Esophagus (tissue), 2 donors: ENCODE data around the gene MAMDC4. TPM values are rescaled to one million over a fixed set of nuclear protein-coding genes. Genes with fewer than 3 reads are reported as not detected.

Experiments
- H3K27ac ChIP-seq, 2 donors: one replicate each; pipeline ENCODE4 v1.5.1; 2013; ENCODE audit warnings: low read depth in 2 of 2, mild to moderate bottlenecking in 2 of 2, inconsistent platforms in 1 of 2, low read length in 1 of 2, moderate library complexity in 1 of 2
- H3K27me3 ChIP-seq, 2 donors: one replicate each; pipeline ENCODE4 v1.6.1; 2013; ENCODE audit warnings: low read length in 2 of 2, control low read depth in 1 of 2, mild to moderate bottlenecking in 1 of 2; ENCODE audit not compliant: insufficient read depth in 2 of 2, control insufficient read depth in 1 of 2
- H3K36me3 ChIP-seq, 2 donors: one replicate each; pipeline ENCODE4 v1.6.1; 2013; ENCODE audit warnings: low read length in 1 of 2; ENCODE audit not compliant: control insufficient read depth in 2 of 2, insufficient read depth in 2 of 2
- H3K4me1 ChIP-seq, 2 donors: one replicate each; pipeline ENCODE4 v1.6.1; 2013; ENCODE audit warnings: low read length in 1 of 2; ENCODE audit not compliant: control insufficient read depth in 2 of 2, insufficient read depth in 2 of 2
- H3K4me3 ChIP-seq, 2 donors: one replicate each; pipeline ENCODE4 v1.5.1; 2013; ENCODE audit warnings: low read length in 2 of 2, mild to moderate bottlenecking in 2 of 2, low read depth in 1 of 2, moderate library complexity in 1 of 2
- H3K9me3 ChIP-seq, 2 donors: one replicate each; pipeline ENCODE4 v1.6.1; 2013; ENCODE audit warnings: mild to moderate bottlenecking in 2 of 2, low read depth in 1 of 2, low read length in 1 of 2, moderate library complexity in 1 of 2; ENCODE audit not compliant: control insufficient read depth in 2 of 2, insufficient read depth in 1 of 2
- WGBS, 2 donors: extraction: QIAGEN DNeasy Blood & Tissue Kit; methylation state at CpG; one replicate each; pipeline ENCODE4 v1.1.7; 2013; 5-methylcytosine and 5-hydroxymethylcytosine counted together
- polyA plus RNA-seq, 2 donors: library from polyadenylated mRNA; stranded (reverse); fragments of 200-250 nt; gene quantifications; one replicate each; pipeline ENCODE4 v1.2.3, GENCODE V29; 2013
- donor health status: healthy with polysubstance abuse.
- donor health status: Bipolar disorder and iron deficiency.

The MAMDC4 gene
- polyA plus RNA-seq, 2 donors = 3.9 to 11.5 TPM

DNA sequence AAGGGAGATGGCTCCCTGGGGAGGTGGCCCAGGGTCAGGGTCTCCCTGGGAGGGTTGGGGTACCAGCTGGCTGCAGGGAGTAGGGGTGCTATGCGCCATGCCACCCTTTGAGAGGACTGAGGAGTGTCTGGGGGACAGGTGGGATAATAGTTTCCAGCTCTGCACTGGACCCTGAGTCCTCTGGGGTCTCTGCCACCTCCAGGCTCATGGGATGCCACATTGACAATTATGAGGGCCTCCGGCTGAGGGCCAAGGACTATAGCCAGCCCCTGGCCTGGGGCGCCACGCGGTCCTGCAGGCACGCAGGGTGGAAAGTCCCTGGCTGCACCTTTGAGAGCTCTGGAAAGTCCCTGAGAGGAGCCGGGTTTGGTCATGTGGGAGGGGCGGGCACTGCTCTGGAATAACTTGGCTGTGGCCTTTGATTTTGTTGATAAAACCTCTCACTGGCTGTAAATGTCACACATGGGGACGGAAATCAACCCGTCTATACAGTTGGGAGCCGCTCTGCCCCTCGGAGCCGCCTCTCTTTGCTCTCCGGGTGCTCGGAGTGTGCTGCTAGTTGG, 50.2 kb downstream of the MAMDC4 start:
- 8 to 9% methylated on average over 15 of the region's 15 CpGs for WGBS, 2 donors
- H3K9me3 ChIP-seq = no peaks in the 10 kb centered on the region
- H3K36me3 ChIP-seq = peaks cover 3 to 13% of the 10 kb centered on the region in 2 donors
- H3K4me3 ChIP-seq = peak overlapping the region; percentile 41 to 42
- no peaks in the 10 kb centered on the region for H3K27me3 ChIP-seq
- H3K27ac ChIP-seq = peak overlapping the region; percentile 97 to 99
- H3K4me1 ChIP-seq = peaks cover 7 to 24% of the 10 kb centered on the region in 2 donors

- H3K27ac ChIP-seq = peak overlapping the region; percentile 97 to 99
- no peaks in the 10 kb centered on the region for H3K9me3 ChIP-seq
- 50 to 55% methylated on average over 12 of the region's 12 CpGs for WGBS, 2 donors
- peaks cover 7 to 24% of the 10 kb centered on the region in 2 donors for H3K4me1 ChIP-seq
- no peak overlapping the region for H3K4me3 ChIP-seq
- no peaks in the 10 kb centered on the region for H3K27me3 ChIP-seq
- peaks cover 7 to 21% of the 10 kb centered on the region in 2 donors for H3K36me3 ChIP-seq
These were observed 51.0 kb downstream of the MAMDC4 start for GRCh38 chr9:136903041-136903554.

- Histone ChIP-seq H3K27ac (no peak overlapping the region), H3K9me3 (no peaks in the 10 kb centered on the region), H3K27me3 (no peaks in the 10 kb centered on the region), H3K4me1 (peaks cover 7 to 12% of the 10 kb centered on the region in 2 donors), H3K36me3 (peaks cover 10 to 37% of the 10 kb centered on the region in 2 donors), H3K4me3 (no peak overlapping the region)
- 77 to 79% methylated on average over 4 of the region's 4 CpGs for WGBS, 2 donors
These were observed 54.1 kb downstream of the MAMDC4 start for GRCh38 chr9:136906266-136906665.

GRCh38 chr9:136907011-136907914, 55.1 kb downstream of the MAMDC4 start:
- 94 to 96% methylated on average over 29 of the region's 29 CpGs for WGBS, 2 donors
- H3K4me1 ChIP-seq = peaks cover 1 to 2% of the 10 kb centered on the region in 2 donors
- no peaks in the 10 kb centered on the region for H3K9me3 ChIP-seq
- no peak overlapping the region for H3K27ac ChIP-seq
- no peak overlapping the region for H3K4me3 ChIP-seq
- H3K27me3 ChIP-seq = no peaks in the 10 kb centered on the region
- H3K36me3 ChIP-seq = peaks cover 10 to 37% of the 10 kb centered on the region in 2 donors

Other genes with a start within 250 kb of the MAMDC4 start
- gene EGFL7, start 189.4 kb upstream of the MAMDC4 start, polyA plus RNA-seq = 10 to 100 TPM; 34.5 to 43.2 TPM
- gene AGPAT2, start 164.9 kb upstream of the MAMDC4 start, polyA plus RNA-seq = 100 to 1,000 TPM in 1 of 2 donors, 10 to 100 TPM in 1; 90.7 to 100 TPM
- gene DIPK1B, start 139.8 kb upstream of the MAMDC4 start, polyA plus RNA-seq = 1 to 10 TPM; 1.6 to 2.5 TPM
- gene LCN10, start 109.4 kb upstream of the MAMDC4 start, polyA plus RNA-seq = 10 to 100 TPM in 1 of 2 donors, 1 to 10 TPM in 1; 5.3 to 14.9 TPM
- 10 to 100 TPM in 1 of 2 donors, 1 to 10 TPM in 1; 9.0 to 14.4 TPM for gene LCN6, start 103.8 kb upstream of the MAMDC4 start, polyA plus RNA-seq
- gene LCN8, start 94.1 kb upstream of the MAMDC4 start, polyA plus RNA-seq = not detected
- not detected for gene LCN15, start 87.8 kb upstream of the MAMDC4 start, polyA plus RNA-seq
- 100 to 1,000 TPM in 1 of 2 donors, 10 to 100 TPM in 1; 85.2 to 155 TPM for gene TMEM141, start 61.0 kb upstream of the MAMDC4 start, polyA plus RNA-seq
- gene CCDC183, start 56.0 kb upstream of the MAMDC4 start, polyA plus RNA-seq = 1 to 10 TPM in 1 of 2 donors, under 1 TPM in 1; 0.32 to 1.1 TPM
- gene RABL6, start 44.4 kb upstream of the MAMDC4 start, polyA plus RNA-seq = 10 to 100 TPM; 46.5 to 61.7 TPM
- gene AJM1, start 9.9 kb upstream of the MAMDC4 start, polyA plus RNA-seq = 1 to 10 TPM; 1.9 to 3.7 TPM
- 100 to 1,000 TPM in 1 of 2 donors, 10 to 100 TPM in 1; 83.1 to 101 TPM for gene PHPT1, start 2.9 kb upstream of the MAMDC4 start, polyA plus RNA-seq
- gene EDF1, start 14.0 kb downstream of the MAMDC4 start, polyA plus RNA-seq = 100 to 1,000 TPM; 445 to 637 TPM
- gene TRAF2, start 34.2 kb downstream of the MAMDC4 start, polyA plus RNA-seq = 10 to 100 TPM; 11.0 to 16.6 TPM
- 10 to 100 TPM; 91.4 to 97.3 TPM for gene FBXW5, start 92.4 kb downstream of the MAMDC4 start, polyA plus RNA-seq
- 1 to 10 TPM; 1.2 to 1.8 TPM for gene C8G, start 92.9 kb downstream of the MAMDC4 start, polyA plus RNA-seq
- gene LCN12, start 99.9 kb downstream of the MAMDC4 start, polyA plus RNA-seq = under 1 TPM; 0.24 to 0.77 TPM
- gene PTGDS, start 125.2 kb downstream of the MAMDC4 start, polyA plus RNA-seq = 10 to 100 TPM; 18.4 to 42.3 TPM
- gene LCNL1, start 130.6 kb downstream of the MAMDC4 start, polyA plus RNA-seq = under 1 TPM; 0.20 to 0.55 TPM
- gene PAXX, start 140.1 kb downstream of the MAMDC4 start, polyA plus RNA-seq = 100 to 1,000 TPM in 1 of 2 donors, 10 to 100 TPM in 1; 49.7 to 119 TPM
- 100 to 1,000 TPM; 351 to 474 TPM for gene CLIC3, start 144.2 kb downstream of the MAMDC4 start, polyA plus RNA-seq
- gene ABCA2, start 175.9 kb downstream of the MAMDC4 start, polyA plus RNA-seq = 10 to 100 TPM in 1 of 2 donors, 1 to 10 TPM in 1; 7.7 to 14.7 TPM
- under 1 TPM; 0.08 to 0.39 TPM for gene FUT7, start 179.7 kb downstream of the MAMDC4 start, polyA plus RNA-seq
- gene NPDC1, start 193.8 kb downstream of the MAMDC4 start, polyA plus RNA-seq = 10 to 100 TPM; 33.1 to 44.3 TPM
- 1 to 10 TPM; 1.5 to 1.6 TPM for gene ENTPD2, start 201.7 kb downstream of the MAMDC4 start, polyA plus RNA-seq
- gene SAPCD2, start 218.2 kb downstream of the MAMDC4 start, polyA plus RNA-seq = 1 to 10 TPM; 7.5 to 9.0 TPM
- gene UAP1L1, start 225.2 kb downstream of the MAMDC4 start, polyA plus RNA-seq = 1 to 10 TPM; 2.9 to 3.8 TPM
- 10 to 100 TPM; 28.5 to 42.3 TPM for gene MAN1B1, start 234.6 kb downstream of the MAMDC4 start, polyA plus RNA-seq